Dendritic cell treated with granulocyte-macrophage colony-stimulating factor and Interleukin-4, amounts not matched to agents 40 ng/mL and 50 ng/mL, for 4 days (primary cell): Measurements from ENCODE around the gene FSIP1.

Source experiments
- H3K27ac Mint-ChIP-seq: one replicate; pipeline ENCODE4 v1.8.0; 2022; ENCODE audit warnings: mild to moderate bottlenecking, mixed read lengths
- H3K27me3 Mint-ChIP-seq: one replicate; pipeline ENCODE4 v1.8.0; 2022; ENCODE audit warnings: mild to moderate bottlenecking, mixed read lengths
- H3K36me3 Mint-ChIP-seq: one replicate; pipeline ENCODE4 v1.8.0; 2022; ENCODE audit warnings: low read depth, mixed read lengths
- H3K4me1 Mint-ChIP-seq: one replicate; pipeline ENCODE4 v1.8.0; 2022; ENCODE audit warnings: low read depth, mixed read lengths
- H3K4me3 Mint-ChIP-seq: one replicate; pipeline ENCODE4 v1.8.0; 2022; ENCODE audit warnings: mild to moderate bottlenecking, moderate library complexity, mixed read lengths
- H3K9me3 Mint-ChIP-seq: one replicate; pipeline ENCODE4 v1.8.0; 2022; ENCODE audit warnings: mixed read lengths
- intact Hi-C: fragments of 100-400 bp; cut with micrococcal nuclease; formaldehyde crosslinking; loops from one replicate; pipeline ENCODE4 v1.15.0; 2022

Gene FSIP1

DNA sequence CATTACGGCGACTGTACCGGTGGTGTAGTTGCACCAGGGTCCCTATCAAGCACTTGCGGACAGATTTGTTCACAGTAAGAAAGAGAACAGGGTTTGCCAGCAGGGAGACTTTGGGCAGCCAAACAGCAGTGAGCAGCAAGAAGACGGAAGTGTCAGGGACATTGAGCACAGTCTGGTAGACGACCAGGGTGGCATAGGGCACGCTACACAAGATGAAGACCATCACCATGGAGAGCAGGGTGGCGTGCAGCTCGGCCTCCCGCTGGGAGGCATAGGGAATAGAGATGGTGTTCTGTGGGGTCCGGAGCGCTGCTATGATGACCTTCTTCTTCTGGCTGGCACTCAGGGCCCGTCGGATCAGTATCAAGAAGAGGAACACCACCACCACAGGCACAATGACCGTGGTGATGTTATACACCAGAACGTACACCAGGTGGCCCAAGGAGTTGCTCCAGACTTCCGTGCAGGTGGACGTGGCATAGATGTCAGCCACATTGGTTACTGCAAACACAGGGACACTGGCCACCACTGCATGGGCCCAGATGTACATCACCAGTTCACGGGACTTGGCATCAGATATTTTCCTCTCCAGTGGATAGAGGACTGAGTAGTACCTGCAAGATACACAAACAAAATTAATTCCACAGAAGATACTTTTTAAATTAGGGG, 19.1 kb upstream of the FSIP1 start:
- intact Hi-C loops, result no loop called here
- no peaks in the 10 kb centered on the region for H3K9me3 Mint-ChIP-seq
- no peak overlapping the region for H3K27ac Mint-ChIP-seq
- H3K4me3 Mint-ChIP-seq, result no peak overlapping the region
- no peaks in the 10 kb centered on the region for H3K36me3 Mint-ChIP-seq
- H3K4me1 Mint-ChIP-seq, result peaks cover 19% of the 10 kb centered on the region
- peaks cover 1% of the 10 kb centered on the region for H3K27me3 Mint-ChIP-seq

DNA sequence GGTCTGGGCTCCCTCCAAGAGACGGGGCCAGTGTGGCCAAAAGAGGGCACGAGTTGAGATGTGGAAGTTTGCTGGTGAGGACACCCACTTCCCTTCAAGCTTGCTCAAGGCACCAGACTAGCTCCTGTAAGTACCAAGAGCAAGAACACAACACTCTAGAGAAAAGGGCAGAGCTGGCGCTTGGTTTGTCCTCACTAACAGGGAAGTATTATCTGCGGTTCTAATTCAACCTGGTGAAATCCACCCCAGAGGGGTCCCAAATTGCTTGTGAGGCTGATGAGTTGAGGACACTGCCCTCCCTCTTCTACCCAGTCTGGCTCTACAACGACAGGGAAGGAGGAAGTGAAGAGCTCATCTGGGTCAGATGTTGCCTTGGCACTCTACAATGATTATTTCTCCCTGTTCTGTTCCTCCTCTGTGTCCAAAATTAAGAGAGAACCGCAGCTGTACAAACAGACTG, 16.9 kb upstream of the FSIP1 start:
- intact Hi-C loops, result no loop called here
- Mint-ChIP-seq H3K27me3 (peaks cover 2% of the 10 kb centered on the region), H3K27ac (peak overlapping the region; percentile 61), H3K4me1 (peaks cover 19% of the 10 kb centered on the region), H3K4me3 (no peak overlapping the region), H3K9me3 (no peaks in the 10 kb centered on the region), H3K36me3 (no peaks in the 10 kb centered on the region)

DNA sequence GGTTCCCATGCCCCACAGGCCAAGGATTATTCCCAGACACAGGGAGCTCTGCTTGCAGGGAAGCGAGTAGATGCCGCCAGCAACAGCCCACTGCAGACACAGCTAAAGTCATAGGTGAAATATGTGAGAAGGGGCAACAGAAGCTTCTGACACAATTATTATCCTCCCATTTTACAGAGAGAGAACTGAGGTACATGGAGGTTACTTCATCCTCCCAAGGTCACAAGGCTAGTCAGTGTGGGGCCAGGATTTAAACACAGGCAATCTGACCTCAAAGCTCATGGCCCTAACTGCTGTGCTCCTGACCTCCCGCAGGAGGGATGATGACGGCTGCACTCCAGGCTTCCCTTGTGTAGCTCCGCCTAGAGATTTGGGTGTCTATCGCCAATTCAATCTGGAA, 15.7 kb upstream of the FSIP1 start:
- no peaks in the 10 kb centered on the region for H3K9me3 Mint-ChIP-seq
- peaks cover 5% of the 10 kb centered on the region for H3K27me3 Mint-ChIP-seq
- H3K36me3 Mint-ChIP-seq, result no peaks in the 10 kb centered on the region
- H3K4me3 Mint-ChIP-seq, result no peak overlapping the region
- no peak overlapping the region for H3K27ac Mint-ChIP-seq
- intact Hi-C loops, result no loop called here
- H3K4me1 Mint-ChIP-seq, result peaks cover 14% of the 10 kb centered on the region

DNA sequence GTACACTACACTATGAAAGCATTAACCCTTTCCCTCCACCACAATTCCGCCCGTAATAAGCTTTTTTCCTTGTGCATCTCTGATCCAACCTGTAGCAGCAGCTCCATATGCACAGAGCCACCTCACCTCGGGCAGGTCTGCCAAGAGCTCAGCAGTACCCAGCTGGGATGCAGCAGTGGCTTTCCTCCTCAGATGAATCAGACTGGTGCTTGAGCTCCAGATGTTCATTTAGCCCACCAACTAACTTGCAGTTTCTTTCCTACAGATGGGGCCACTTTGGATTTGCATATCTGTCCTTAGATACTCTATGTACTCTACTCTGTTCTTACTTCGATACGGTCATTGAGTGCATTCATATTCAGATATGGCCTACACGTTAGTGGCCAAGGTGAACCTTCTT, 14.8 kb upstream of the FSIP1 start:
- intact Hi-C loops, result no loop called here
- Mint-ChIP-seq H3K9me3 (no peaks in the 10 kb centered on the region), H3K4me3 (no peak overlapping the region), H3K4me1 (peaks cover 13% of the 10 kb centered on the region), H3K36me3 (no peaks in the 10 kb centered on the region), H3K27me3 (peaks cover 8% of the 10 kb centered on the region), H3K27ac (no peak overlapping the region)

DNA sequence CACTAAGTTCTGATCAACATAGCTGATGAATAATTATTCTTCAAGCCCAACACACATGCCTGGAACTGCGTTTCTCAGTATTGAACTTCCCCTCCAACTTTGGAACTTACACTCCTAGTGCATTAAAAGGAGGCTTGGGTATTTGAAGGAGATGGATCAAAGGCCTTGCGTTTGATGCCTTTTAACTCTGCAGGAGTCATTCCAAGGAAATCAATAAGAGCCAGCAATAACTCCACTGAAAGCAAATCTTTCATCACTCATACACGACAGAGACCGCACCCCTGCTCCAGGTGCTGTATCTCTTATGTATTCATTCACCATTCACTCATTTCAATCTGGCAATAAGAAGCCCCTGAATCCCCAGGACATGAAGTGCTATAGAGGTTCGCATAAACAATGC, 14.0 kb upstream of the FSIP1 start:
- H3K9me3 Mint-ChIP-seq, result no peaks in the 10 kb centered on the region
- H3K4me1 Mint-ChIP-seq, result peaks cover 13% of the 10 kb centered on the region
- intact Hi-C loops, result no loop called here
- H3K36me3 Mint-ChIP-seq, result no peaks in the 10 kb centered on the region
- H3K27me3 Mint-ChIP-seq, result peaks cover 8% of the 10 kb centered on the region
- H3K4me3 Mint-ChIP-seq, result no peak overlapping the region
- no peak overlapping the region for H3K27ac Mint-ChIP-seq

DNA sequence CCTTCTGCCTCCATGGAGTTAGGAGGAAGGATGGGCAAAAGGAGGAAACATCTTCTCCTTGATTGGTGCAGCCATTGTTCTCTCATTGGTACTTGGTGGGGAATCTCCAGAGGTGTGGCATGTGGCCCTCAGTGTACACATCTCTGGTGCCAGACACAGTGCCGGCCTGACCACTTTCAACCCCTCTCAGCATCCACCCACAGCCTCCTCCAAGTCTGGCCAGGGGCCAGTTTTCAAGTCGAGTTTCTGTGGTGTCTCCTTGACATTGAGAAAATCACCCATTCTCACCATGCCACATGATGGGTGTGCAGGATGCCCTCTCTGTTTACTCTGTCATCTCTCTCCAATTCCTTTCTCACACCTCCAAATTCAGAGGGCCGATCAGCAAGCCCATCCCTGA, 12.8 kb upstream of the FSIP1 start:
- no peak overlapping the region for H3K27ac Mint-ChIP-seq
- intact Hi-C loops, result no loop called here
- H3K36me3 Mint-ChIP-seq, result no peaks in the 10 kb centered on the region
- no peaks in the 10 kb centered on the region for H3K9me3 Mint-ChIP-seq
- H3K4me1 Mint-ChIP-seq, result peaks cover 13% of the 10 kb centered on the region
- peaks cover 8% of the 10 kb centered on the region for H3K27me3 Mint-ChIP-seq
- H3K4me3 Mint-ChIP-seq, result no peak overlapping the region

- no peak overlapping the region for H3K27ac Mint-ChIP-seq
- no peak overlapping the region for H3K4me3 Mint-ChIP-seq
- H3K27me3 Mint-ChIP-seq, result peaks cover 8% of the 10 kb centered on the region
- no peaks in the 10 kb centered on the region for H3K9me3 Mint-ChIP-seq
- intact Hi-C loops, result no loop called here
- H3K36me3 Mint-ChIP-seq, result no peaks in the 10 kb centered on the region
- peaks cover 11% of the 10 kb centered on the region for H3K4me1 Mint-ChIP-seq
These were observed 12.3 kb upstream of the FSIP1 start for GRCh38 chr15:39794954-39795353.

DNA sequence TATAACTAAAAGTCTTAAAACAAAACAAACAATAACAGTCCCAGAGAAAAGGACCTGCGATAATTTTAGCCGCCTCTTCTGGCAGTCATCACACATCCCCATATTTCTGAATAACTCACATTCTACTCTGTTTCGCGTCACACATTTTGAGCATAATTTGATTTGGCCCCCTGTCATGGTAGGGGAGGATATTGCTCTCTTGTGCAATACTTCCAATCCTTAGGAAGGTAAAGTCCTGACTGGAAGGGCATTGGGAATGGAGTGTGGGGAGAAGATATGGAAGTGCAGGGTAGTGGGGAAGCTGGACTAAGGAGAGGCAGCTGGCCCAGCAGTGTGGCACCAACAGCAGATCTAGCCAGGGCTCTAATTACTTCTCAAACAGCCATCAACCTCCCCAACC, 11.3 kb upstream of the FSIP1 start:
- Mint-ChIP-seq H3K27me3 (peaks cover 8% of the 10 kb centered on the region), H3K27ac (no peak overlapping the region), H3K4me3 (no peak overlapping the region), H3K9me3 (no peaks in the 10 kb centered on the region), H3K4me1 (peaks cover under 1% of the 10 kb centered on the region), H3K36me3 (no peaks in the 10 kb centered on the region)
- intact Hi-C loops, result no loop called here

GRCh38 chr15:39792844-39793335, 10.2 kb upstream of the FSIP1 start:
- H3K4me1 Mint-ChIP-seq, result no peaks in the 10 kb centered on the region
- no peak overlapping the region for H3K4me3 Mint-ChIP-seq
- intact Hi-C loops, result no loop called here
- peaks cover 8% of the 10 kb centered on the region for H3K27me3 Mint-ChIP-seq
- no peaks in the 10 kb centered on the region for H3K36me3 Mint-ChIP-seq
- no peak overlapping the region for H3K27ac Mint-ChIP-seq
- H3K9me3 Mint-ChIP-seq, result no peaks in the 10 kb centered on the region

GRCh38 chr15:39792025-39792843, 9.6 kb upstream of the FSIP1 start:
- Mint-ChIP-seq H3K9me3 (no peaks in the 10 kb centered on the region), H3K36me3 (no peaks in the 10 kb centered on the region), H3K4me3 (no peak overlapping the region), H3K4me1 (no peaks in the 10 kb centered on the region), H3K27me3 (peaks cover 8% of the 10 kb centered on the region), H3K27ac (no peak overlapping the region)
- intact Hi-C loops, result no loop called here

DNA sequence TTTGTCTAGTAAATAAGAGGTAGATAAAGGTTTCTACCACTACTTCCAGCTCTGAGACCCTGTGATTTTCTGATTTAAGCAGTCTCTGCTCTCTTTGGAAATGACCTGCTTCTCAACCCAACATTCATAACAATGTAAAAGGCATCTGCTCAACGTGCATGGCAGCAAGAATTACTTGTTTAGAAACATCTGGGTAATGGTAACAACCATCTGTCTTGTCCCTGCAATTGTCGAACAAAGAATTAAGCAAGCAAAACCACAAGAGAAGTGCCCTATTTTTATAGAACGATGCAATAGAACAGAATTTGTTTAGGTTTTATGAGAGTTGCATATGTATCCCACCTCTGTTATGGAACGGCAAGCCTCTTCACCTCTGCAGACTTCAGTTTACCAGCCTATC, 7.1 kb upstream of the FSIP1 start:
- intact Hi-C loops, result loop anchor here (2.0 to 10.0 kb wide), 2 partner anchors 83 to 245 kb away; partner anchors contain the start of gene SRP14
- Mint-ChIP-seq H3K36me3 (no peaks in the 10 kb centered on the region), H3K9me3 (no peaks in the 10 kb centered on the region), H3K27me3 (peaks cover 6% of the 10 kb centered on the region), H3K4me3 (no peak overlapping the region), H3K27ac (no peak overlapping the region), H3K4me1 (peaks cover 2% of the 10 kb centered on the region)

GRCh38 chr15:39788800-39789565, 6.3 kb upstream of the FSIP1 start:
- H3K27me3 Mint-ChIP-seq, result peaks cover 3% of the 10 kb centered on the region
- no peaks in the 10 kb centered on the region for H3K36me3 Mint-ChIP-seq
- intact Hi-C loops, result loop anchor here (2.0 to 10.0 kb wide), 2 partner anchors 84 to 246 kb away; partner anchors contain the start of gene SRP14
- no peaks in the 10 kb centered on the region for H3K9me3 Mint-ChIP-seq
- no peak overlapping the region for H3K27ac Mint-ChIP-seq
- H3K4me3 Mint-ChIP-seq, result no peak overlapping the region
- peaks cover 7% of the 10 kb centered on the region for H3K4me1 Mint-ChIP-seq

GRCh38 chr15:39788108-39788507, 5.5 kb upstream of the FSIP1 start:
- H3K9me3 Mint-ChIP-seq, result no peaks in the 10 kb centered on the region
- H3K36me3 Mint-ChIP-seq, result no peaks in the 10 kb centered on the region
- no peak overlapping the region for H3K4me3 Mint-ChIP-seq
- H3K27me3 Mint-ChIP-seq, result peaks cover 3% of the 10 kb centered on the region
- intact Hi-C loops, result loop anchor here (2.0 to 10.0 kb wide), 2 partner anchors 85 to 247 kb away; partner anchors contain the start of gene SRP14
- peaks cover 16% of the 10 kb centered on the region for H3K4me1 Mint-ChIP-seq
- H3K27ac Mint-ChIP-seq, result no peak overlapping the region

- peaks cover under 1% of the 10 kb centered on the region for H3K27me3 Mint-ChIP-seq
- intact Hi-C loops, result loop anchor here (10.0 kb wide), 1 partner anchor 247 kb away; the partner anchor contains the start of gene SRP14
- H3K27ac Mint-ChIP-seq, result no peak overlapping the region
- peaks cover 6% of the 10 kb centered on the region for H3K36me3 Mint-ChIP-seq
- no peaks in the 10 kb centered on the region for H3K9me3 Mint-ChIP-seq
- H3K4me1 Mint-ChIP-seq, result peaks cover 18% of the 10 kb centered on the region
- H3K4me3 Mint-ChIP-seq, result no peak overlapping the region
These were observed 4.8 kb upstream of the FSIP1 start for GRCh38 chr15:39787479-39787878.
